ENCODE results near the gene MKRN1. TPM values are rescaled to one million over a fixed set of nuclear protein-coding genes. Genes with fewer than 3 reads are reported as not detected.

The MKRN1 gene, protein sequence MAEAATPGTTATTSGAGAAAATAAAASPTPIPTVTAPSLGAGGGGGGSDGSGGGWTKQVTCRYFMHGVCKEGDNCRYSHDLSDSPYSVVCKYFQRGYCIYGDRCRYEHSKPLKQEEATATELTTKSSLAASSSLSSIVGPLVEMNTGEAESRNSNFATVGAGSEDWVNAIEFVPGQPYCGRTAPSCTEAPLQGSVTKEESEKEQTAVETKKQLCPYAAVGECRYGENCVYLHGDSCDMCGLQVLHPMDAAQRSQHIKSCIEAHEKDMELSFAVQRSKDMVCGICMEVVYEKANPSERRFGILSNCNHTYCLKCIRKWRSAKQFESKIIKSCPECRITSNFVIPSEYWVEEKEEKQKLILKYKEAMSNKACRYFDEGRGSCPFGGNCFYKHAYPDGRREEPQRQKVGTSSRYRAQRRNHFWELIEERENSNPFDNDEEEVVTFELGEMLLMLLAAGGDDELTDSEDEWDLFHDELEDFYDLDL
- total RNA-seq (2012; rRNA removed) (83.0 and 83.3 TPM in 2 replicates), polyA plus RNA-seq (2012; rRNA removed) (38.2 and 47.2 TPM in 2 replicates), Bru-seq, nascent RNA (percentile 81 among the genes with signal in this experiment), BruChase-seq, experiment 1, labeled RNA remaining after a 6-hour chase (percentile 91 among the genes with signal in this experiment), BruChase-seq, experiment 2, labeled RNA remaining after a 2-hour chase (percentile 85 among the genes with signal in this experiment)
- polyA plus RNA-seq (2012; cell fraction: cytosol; rRNA removed) = 24.3 and 28.0 TPM in 2 replicates
- polyA plus RNA-seq (2012; cell fraction: nucleus; rRNA removed; ENCODE audit: low replicate concordance) = 21.2 and 38.1 TPM in 2 replicates
- long read RNA-seq, transcript MKRN1-201 (8 exons, 3,151 nt) = major isoform, 168 of 225 reads
- long read RNA-seq, transcript MKRN1-202 (5 exons, 1,601 nt) = minor isoform, 15 of 225 reads
- long read RNA-seq, partial matches to known transcripts = 9 of 225 reads
- long read RNA-seq, other reads (novel, unspliced or antisense) = 28 of 225 reads

DNA sequence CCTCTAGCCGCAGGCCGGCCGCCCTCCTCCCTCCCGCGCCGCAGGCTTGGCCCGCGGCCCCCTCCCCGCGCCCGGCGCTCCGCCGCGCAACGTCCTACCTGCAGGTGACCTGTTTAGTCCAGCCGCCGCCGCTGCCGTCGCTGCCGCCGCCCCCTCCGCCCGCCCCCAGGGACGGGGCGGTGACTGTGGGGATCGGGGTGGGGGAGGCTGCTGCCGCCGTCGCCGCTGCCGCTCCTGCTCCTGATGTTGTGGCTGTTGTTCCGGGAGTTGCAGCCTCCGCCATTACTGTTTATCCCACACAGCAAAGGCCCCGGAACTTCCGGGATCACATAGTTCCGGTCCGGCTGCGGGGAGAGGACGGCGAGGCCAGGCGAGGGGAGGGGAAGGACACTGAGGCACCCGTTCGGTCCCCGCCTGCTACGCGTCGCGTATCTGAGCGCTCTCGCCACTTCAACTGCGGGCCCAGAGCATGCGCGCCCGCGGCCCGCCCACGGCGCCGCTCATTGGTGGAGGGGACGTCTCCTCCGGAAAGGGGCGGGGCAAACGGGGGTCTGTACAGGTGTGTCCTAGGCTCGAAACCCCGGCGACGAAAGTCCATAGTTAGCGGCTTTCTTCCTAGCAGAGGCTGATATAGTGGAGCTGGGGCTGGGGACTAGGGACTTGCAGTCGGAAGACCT, at the start of gene MKRN1:
Gene MKRN1 (minus strand): TSS at position 444 of the 677 bp plus-strand sequence. CDS start 161 bp downstream, at position 283.
- H2BK5ac ChIP-seq (ENCODE audit: low read depth, low read length, poor library complexity, severe bottlenecking) = peak within 1 kb of the TSS; percentile 36
- no peak within 1 kb of the TSS for H2AK5ac ChIP-seq (ENCODE audit: low read depth, low read length)
- 0 out of 2 replicates have a peak within 1 kb of the TSS, but pooled peaks have one; percentile 18 for H3K18ac ChIP-seq (ENCODE audit: low read depth, low read length)
- H3K27ac ChIP-seq (ENCODE audit: insufficient read depth, low read length) = peak within 1 kb of the TSS; percentile 51
- H2AK9ac ChIP-seq (replicated peaks; ENCODE audit: low read depth, low read length, poor library complexity) = peak within 1 kb of the TSS; percentile 88
- no peak within 1 kb of the TSS for H4K5ac ChIP-seq (ENCODE audit: low read depth, low read length)
- no peak within 1 kb of the TSS for H3K23ac ChIP-seq (ENCODE audit: low read depth, low read length)
- peak within 1 kb of the TSS; percentile 69 for H3K4me3 ChIP-seq (ENCODE audit: insufficient read depth, low read depth, low read length)
- peaks cover 4% of the 10 kb centered on the region; the same call in 1 of the 2 replicates for H3K27me3 ChIP-seq (ENCODE audit: control insufficient read depth, insufficient read depth, low read length)
- H3K9ac ChIP-seq (ENCODE audit: low read depth, low read length) = peak within 1 kb of the TSS; percentile 67
- H3K4ac ChIP-seq (ENCODE audit: low read depth, low read length) = peak within 1 kb of the TSS; percentile 64; the same call in 1 of the 2 replicates
- H3K4me2 ChIP-seq (ENCODE audit: low read depth, low read length) = peak within 1 kb of the TSS; percentile 98
- dilution Hi-C loops (cut with HindIII; ENCODE audit: low sequenced_read_pairs, unreplicated experiment) = no loop called here
- H2AFZ ChIP-seq (replicated peaks; ENCODE audit: low read length, poor library complexity) = peak within 1 kb of the TSS; percentile 96
- no peak within 1 kb of the TSS for H2BK20ac ChIP-seq (ENCODE audit: low read depth, low read length)
- DNase-seq (peak; percentile 90), ATAC-seq (ENCODE audit: low read depth) (peak; percentile 98)
- peaks cover 25% of the 10 kb centered on the region for H4K20me1 ChIP-seq (ENCODE audit: insufficient read depth, low read length)
- in situ Hi-C loops (cut with MboI; ENCODE audit: low sequenced_read_pairs) = loop anchor here (5.0 kb wide), 1 partner anchor 173 kb away; no protein-coding TSS in a partner anchor
- H3K14ac ChIP-seq (replicated peaks; ENCODE audit: low read depth, low read length) = 0 out of 2 replicates have a peak within 1 kb of the TSS, but pooled peaks have one; percentile 25
- H3K9me1 ChIP-seq (ENCODE audit: insufficient read depth, low read length) = 0 out of 2 replicates have a peak, but pooled peaks cover 5% of the 10 kb centered on the region
- H3K4me1 ChIP-seq (ENCODE audit: control insufficient read depth, insufficient read depth, low read length) = peaks cover 2% of the 10 kb centered on the region; the same call in 1 of the 2 replicates
- 0% methylated on average over 16 of the region's 71 CpGs; no CpG with 5 or more reads in 1 of the 2 experiments for WGBS, 2 experiments (ENCODE audit: extremely low coverage in 2 of 2, insufficient read length in 1 of 2)
- H2BK15ac ChIP-seq (ENCODE audit: low read depth, low read length) = no peak within 1 kb of the TSS
- intact Hi-C loops (cut with micrococcal nuclease) = no loop called here
- POLR2A ChIA-PET (ENCODE audit: unreplicated experiment) = interaction anchor here (0.6 kb wide), 1 partner anchor 52 kb away, joined by 3 read pairs; no protein-coding TSS in a partner anchor
- no TSS peak for BruUV-seq (replicated peaks)
- H4K8ac ChIP-seq (ENCODE audit: low read depth in 2 of 2, low read length in 2 of 2) = peak within 1 kb of the TSS; percentile 71 to 88
- H2BK120ac ChIP-seq (ENCODE audit: low read depth, low read length) = no peak within 1 kb of the TSS
- no peaks in the 10 kb centered on the region for H3K9me3 ChIP-seq (ENCODE audit: control insufficient read depth, insufficient read depth, low read length)
- TF ChIP-seq MAZ (IDR thresholded peaks at IDR 0.05; ENCODE audit: borderline replicate concordance, low read depth, low read length) (peak; percentile 80), SMC3 (IDR thresholded peaks at IDR 0.05; ENCODE audit: low read depth, low read length) (no peak), RCOR1 (IDR thresholded peaks at IDR 0.05; ENCODE audit: insufficient replicate concordance, low read length) (no peak), CEBPB (IDR thresholded peaks at IDR 0.05; ENCODE audit: low read depth, low read length) (no peak), CHD1 (IDR thresholded peaks at IDR 0.05; ENCODE audit: low read depth, low read length) (no peak), FOS (IDR thresholded peaks at IDR 0.05; ENCODE audit: low read depth, low read length) (no peak), POLR2A (IDR thresholded peaks at IDR 0.05; ENCODE audit: low read depth, low read length) (peak; percentile 32; the same call in 1 of the 2 replicates), ELK1 (IDR thresholded peaks at IDR 0.05; ENCODE audit: borderline replicate concordance, low read depth, low read length) (no peak), MAFK (IDR thresholded peaks at IDR 0.05; ENCODE audit: low read depth, low read length) (no peak)
- TF ChIP-seq, protein P1, sequence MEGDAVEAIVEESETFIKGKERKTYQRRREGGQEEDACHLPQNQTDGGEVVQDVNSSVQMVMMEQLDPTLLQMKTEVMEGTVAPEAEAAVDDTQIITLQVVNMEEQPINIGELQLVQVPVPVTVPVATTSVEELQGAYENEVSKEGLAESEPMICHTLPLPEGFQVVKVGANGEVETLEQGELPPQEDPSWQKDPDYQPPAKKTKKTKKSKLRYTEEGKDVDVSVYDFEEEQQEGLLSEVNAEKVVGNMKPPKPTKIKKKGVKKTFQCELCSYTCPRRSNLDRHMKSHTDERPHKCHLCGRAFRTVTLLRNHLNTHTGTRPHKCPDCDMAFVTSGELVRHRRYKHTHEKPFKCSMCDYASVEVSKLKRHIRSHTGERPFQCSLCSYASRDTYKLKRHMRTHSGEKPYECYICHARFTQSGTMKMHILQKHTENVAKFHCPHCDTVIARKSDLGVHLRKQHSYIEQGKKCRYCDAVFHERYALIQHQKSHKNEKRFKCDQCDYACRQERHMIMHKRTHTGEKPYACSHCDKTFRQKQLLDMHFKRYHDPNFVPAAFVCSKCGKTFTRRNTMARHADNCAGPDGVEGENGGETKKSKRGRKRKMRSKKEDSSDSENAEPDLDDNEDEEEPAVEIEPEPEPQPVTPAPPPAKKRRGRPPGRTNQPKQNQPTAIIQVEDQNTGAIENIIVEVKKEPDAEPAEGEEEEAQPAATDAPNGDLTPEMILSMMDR (conservative IDR thresholded peaks at IDR 0.05; ENCODE audit: low read depth, low read length) = no peak
- H3K56ac ChIP-seq (ENCODE audit: extremely low read depth, insufficient read depth, low read length) = no peak within 1 kb of the TSS
- H3K79me1 ChIP-seq (ENCODE audit: low read depth in 1 of 2, low read length in 2 of 2) = peaks cover 0 to 18% of the 10 kb centered on the region in 2 experiments; a peak in 1 of 4 replicates
- H3K36me3 ChIP-seq (ENCODE audit: control insufficient read depth, insufficient read depth, low read length) = no peaks in the 10 kb centered on the region
- H4K91ac ChIP-seq (ENCODE audit: insufficient read depth, low read depth, low read length) = no peak within 1 kb of the TSS; the same call in 1 of the 2 replicates
- CTCF ChIA-PET = no interaction called here

All from IMR-90 (cell line).